HG03066 (cell line): ENCODE results near the gene AKR7A2.
"Not testable (repeated sequence)": the region's sequence is repeated elsewhere in the genome, so short reads cannot be mapped to it uniquely, and the experiment has no call there.

ENCODE experiments used
- ATAC-seq: cut with Tn5 transposase; IDR thresholded peaks from one replicate; pipeline ENCODE4 v1.9.1; 2021; ENCODE audit warnings: low read depth; ENCODE audit not compliant: unreplicated experiment

Gene AKR7A2

GRCh38 chr1:19308509-19308907, 3.4 kb downstream of the AKR7A2 start:
- ATAC-seq = no peak

GRCh38 chr1:19307794-19308508, 4.0 kb downstream of the AKR7A2 start:
- no peak for ATAC-seq

GRCh38 chr1:19306941-19307340, 5.0 kb downstream of the AKR7A2 start:
- no peak for ATAC-seq

- ATAC-seq = no peak
Measured at GRCh38 chr1:19305880-19306279, 6.1 kb downstream of the AKR7A2 start.

- ATAC-seq = not testable (repeated sequence)
Measured at GRCh38 chr1:19304081-19304480, 7.9 kb downstream of the AKR7A2 start.

- no peak for ATAC-seq
Measured at GRCh38 chr1:19300211-19300610, 11.7 kb downstream of the AKR7A2 start.

GRCh38 chr1:19294638-19295037, 17.3 kb downstream of the AKR7A2 start:
- no peak for ATAC-seq

GRCh38 chr1:19289244-19289643, 22.7 kb downstream of the AKR7A2 start:
- ATAC-seq = no peak

GRCh38 chr1:19288324-19289241, 23.4 kb downstream of the AKR7A2 start, which contains the start of gene AKR7A3:
TSS of gene AKR7A3 (minus strand) at chr1:19288770. CDS start at chr1:19288709, 61 bp downstream.
- not testable (repeated sequence) for ATAC-seq

- ATAC-seq = no peak
Measured at GRCh38 chr1:19287436-19288185, 24.3 kb downstream of the AKR7A2 start.

GRCh38 chr1:19285807-19286206, 26.1 kb downstream of the AKR7A2 start:
- not testable (repeated sequence) for ATAC-seq

- not testable (repeated sequence) for ATAC-seq
Measured at GRCh38 chr1:19285366-19285765, 26.6 kb downstream of the AKR7A2 start.

GRCh38 chr1:19284881-19285280, 27.1 kb downstream of the AKR7A2 start:
- ATAC-seq = no peak

GRCh38 chr1:19283891-19284290, 28.1 kb downstream of the AKR7A2 start:
- no peak for ATAC-seq

- no peak for ATAC-seq
Measured at GRCh38 chr1:19274636-19275035, 37.3 kb downstream of the AKR7A2 start.

GRCh38 chr1:19273844-19274531, 38.0 kb downstream of the AKR7A2 start:
- not testable (repeated sequence) for ATAC-seq

GRCh38 chr1:19273106-19273843, 38.7 kb downstream of the AKR7A2 start:
- ATAC-seq = no peak

- ATAC-seq = no peak
Measured at GRCh38 chr1:19272064-19272463, 39.9 kb downstream of the AKR7A2 start.

- not testable (repeated sequence) for ATAC-seq
Measured at GRCh38 chr1:19270343-19270730, 41.6 kb downstream of the AKR7A2 start.
